NCI-H128 (cell line): Measurements from ENCODE around the gene RNF38.
"Not testable (repeated sequence)": the region's sequence is repeated elsewhere in the genome, so short reads cannot be mapped to it uniquely, and the experiment has no call there.

Experiments
- DNase-seq: peaks from one replicate; lab custom pipeline; 2025; ENCODE audit not compliant: unreplicated experiment; lab: John Stamatoyannopoulos, UW

The RNF38 gene

GRCh38 chr9:36407122-36407723, 7.2 kb upstream of the RNF38 start:
- DNase-seq, result peak; percentile 58

GRCh38 chr9:36402536-36402935, 2.5 kb upstream of the RNF38 start:
- no peak for DNase-seq

- no peak for DNase-seq
Measured at GRCh38 chr9:36401897-36402480, 1.9 kb upstream of the RNF38 start.

GRCh38 chr9:36401164-36401740, 1.2 kb upstream of the RNF38 start:
- peak; percentile 83 for DNase-seq

GRCh38 chr9:36400332-36401163, 479 bp upstream of the RNF38 start:
- DNase-seq, result peak; percentile 86

DNA sequence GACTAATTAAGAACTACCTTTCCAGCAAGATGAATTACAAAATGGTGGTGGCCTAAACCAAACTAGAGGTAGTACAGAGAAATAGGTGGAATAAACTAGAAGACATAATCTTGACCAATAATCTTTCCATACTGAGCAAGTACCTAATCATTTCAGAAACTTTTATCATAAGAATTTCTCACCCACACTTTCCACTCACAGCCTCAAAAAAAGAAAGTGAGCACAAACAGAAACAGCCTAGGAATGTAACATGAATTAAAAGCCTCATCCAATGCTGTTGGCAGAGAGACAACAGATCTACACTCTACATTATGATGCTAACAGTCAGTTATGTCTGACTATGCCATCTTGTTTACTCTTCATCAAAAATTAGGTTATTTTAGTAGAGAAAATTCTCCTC, 1.3 kb downstream of the RNF38 start:
- DNase-seq, result no peak

- no peak for DNase-seq
Measured at GRCh38 chr9:36396985-36397384, 3.1 kb downstream of the RNF38 start.

- DNase-seq, result no peak
Measured at GRCh38 chr9:36392489-36392888, 7.6 kb downstream of the RNF38 start.

- no peak for DNase-seq
Measured at GRCh38 chr9:36389590-36389989, 10.5 kb downstream of the RNF38 start.

DNA sequence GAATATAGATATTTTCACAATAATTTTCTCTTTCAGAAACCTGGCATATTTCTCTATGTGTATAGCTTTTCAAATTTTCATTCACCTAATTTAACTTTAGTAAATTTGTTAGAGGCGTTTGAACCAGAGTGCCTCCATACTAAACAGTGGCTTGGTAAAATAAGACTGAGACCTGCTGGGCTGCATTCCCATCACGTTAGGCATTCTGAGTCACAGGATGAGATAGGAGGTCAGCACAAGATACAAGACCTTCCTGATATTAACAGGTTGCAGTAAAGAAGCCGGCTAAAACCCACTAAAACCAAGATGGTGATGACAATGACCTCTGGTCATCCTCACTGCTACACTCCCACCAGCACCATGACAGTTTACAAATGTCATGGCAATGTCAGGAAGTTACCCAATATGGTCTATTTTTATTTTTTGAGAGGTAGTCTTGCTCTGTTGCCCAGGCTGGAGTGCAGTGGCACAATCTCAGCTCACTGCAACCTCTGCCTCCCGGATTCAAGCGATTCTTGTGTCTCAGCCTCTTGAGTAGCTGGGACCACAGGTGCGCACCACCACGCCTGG, 13.6 kb downstream of the RNF38 start:
- DNase-seq, result not testable (repeated sequence)

DNA sequence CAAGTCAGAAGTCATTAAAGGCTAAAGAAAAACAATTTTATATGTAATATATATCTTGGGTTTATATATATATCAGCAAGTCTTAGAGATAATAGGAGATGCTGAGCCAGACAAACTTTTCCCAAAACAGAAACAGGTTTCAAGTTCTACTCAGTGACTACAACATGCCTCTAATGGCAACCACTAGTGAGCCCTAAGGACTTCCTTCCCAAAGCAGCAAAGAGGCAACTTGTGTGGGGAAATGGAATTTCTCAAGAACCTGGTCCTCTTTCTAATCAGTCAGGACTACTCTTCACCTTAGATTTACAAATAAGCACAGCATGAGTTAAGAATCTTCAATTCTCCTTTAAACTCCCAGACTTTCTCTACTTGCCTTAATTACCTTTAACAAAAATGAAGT, 17.6 kb downstream of the RNF38 start:
- no peak for DNase-seq

- DNase-seq, result no peak
Measured at GRCh38 chr9:36364577-36364976, 35.5 kb downstream of the RNF38 start.

GRCh38 chr9:36363448-36363847, 36.6 kb downstream of the RNF38 start:
- DNase-seq, result no peak

DNA sequence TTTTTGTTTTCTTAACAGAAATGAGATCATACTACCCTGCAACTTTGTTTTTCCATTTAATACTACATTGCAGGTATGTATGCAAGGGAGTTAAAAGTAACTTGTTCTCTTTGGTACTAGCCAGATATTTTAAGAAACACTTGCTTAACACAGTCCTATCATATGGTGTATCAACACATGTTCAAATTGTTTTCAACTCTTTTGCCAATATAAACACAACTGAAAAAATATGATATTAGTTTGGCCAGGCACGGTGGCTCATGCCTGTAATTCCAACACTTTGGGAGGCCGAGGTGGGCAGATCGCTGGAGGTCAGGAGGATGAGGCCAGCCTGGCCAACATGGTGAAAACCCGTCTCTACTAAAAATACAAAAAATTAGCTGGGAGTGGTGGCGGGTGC, 41.6 kb downstream of the RNF38 start:
- no peak for DNase-seq

GRCh38 chr9:36357639-36358038, 42.4 kb downstream of the RNF38 start:
- DNase-seq, result no peak

GRCh38 chr9:36346569-36346968, 53.5 kb downstream of the RNF38 start:
- DNase-seq, result no peak

- no peak for DNase-seq
Measured at GRCh38 chr9:36345103-36345846, 54.8 kb downstream of the RNF38 start.

DNA sequence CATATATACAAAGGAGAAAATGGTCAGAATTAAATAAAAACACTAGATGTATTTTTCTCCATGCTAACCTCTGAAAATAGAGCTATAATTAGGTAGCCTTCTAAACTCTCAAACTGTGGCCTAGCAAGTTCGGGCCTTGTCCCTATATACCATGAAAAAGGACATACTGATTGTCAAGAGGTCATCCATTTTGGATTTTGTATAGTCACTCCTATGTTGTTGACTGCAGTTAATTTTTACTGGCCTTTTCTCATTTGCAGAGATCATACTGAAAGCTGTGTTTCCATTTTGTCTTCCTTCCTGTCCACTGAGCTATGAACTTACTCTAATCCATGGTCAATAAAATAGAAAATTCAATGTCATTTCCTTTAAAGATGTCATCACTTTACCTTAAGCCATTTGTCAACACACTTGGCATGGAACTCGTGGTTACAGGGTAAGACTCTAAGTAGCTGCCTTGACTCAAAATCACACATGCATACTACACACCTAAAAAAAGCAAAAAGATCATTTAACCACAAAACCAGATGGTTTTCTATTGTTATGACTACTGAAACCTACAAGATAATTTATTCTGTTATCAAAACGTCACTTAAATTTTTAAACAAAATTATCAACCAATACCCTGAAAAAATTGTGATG, 58.0 kb downstream of the RNF38 start:
- DNase-seq, result no peak

DNA sequence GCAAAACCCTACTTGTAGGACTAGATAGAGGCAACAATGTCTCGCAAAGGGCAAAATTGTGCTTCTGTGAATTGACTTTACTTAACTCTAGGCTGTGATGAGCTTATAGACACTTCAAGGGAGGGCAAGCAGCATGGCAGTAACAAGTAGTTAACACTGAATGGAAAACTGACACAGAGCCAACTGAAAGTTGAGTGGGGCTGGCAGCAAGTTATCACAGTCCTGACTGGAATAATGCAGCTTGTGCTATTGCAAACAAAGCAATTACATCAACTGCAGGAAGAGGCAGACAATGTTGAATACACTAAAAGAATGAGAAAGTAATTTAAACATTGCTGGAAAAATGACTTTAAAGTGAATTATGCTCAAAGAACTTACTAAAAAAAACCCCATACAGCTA, 62.2 kb downstream of the RNF38 start:
- no peak for DNase-seq

DNA sequence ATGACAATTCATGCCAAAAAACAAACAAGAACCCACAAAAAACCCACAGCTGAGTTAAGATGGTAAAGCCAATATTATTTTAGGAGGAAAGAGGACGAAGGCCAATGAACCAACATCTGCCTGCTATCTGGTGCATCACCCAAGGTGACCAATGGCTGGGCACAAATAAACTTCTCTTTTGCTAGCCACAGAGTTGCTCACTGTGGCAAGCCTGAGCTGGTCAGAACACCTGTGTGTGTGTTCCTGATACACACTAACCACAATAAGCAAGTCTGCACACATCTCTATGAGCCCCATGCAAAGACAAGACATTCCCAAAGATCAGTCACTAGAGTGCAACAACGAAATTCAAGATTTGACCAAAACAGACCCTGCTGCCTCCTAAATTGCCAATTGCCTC, 63.1 kb downstream of the RNF38 start:
- no peak for DNase-seq
